Measurements from ENCODE around the gene KLF17. TPM values are rescaled to one million over a fixed set of nuclear protein-coding genes. Genes with fewer than 3 reads are reported as not detected.

Gene KLF17
- total and polyA plus RNA-seq, 4 donors: not detected

DNA sequence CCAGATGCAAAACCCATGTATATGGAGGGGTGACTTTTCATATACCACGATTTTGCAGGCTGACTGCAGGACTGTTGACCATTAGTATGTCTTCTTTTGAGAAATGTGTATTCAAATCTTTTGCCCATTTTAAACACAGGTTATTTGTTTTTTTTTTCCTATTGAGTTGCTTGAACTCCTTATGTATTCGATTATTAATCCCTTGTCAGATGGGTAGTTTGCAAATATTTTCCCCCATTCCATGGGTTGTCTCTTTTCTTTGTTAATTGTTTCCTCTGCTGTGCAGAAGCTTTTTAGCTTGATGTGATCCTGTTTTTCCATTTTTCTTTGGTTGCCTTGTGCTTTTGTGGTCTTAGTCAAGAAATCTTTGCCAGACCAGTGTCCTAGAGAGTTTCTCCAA is 24.6 kb upstream of the KLF17 start:
- Histone ChIP-seq H3K27ac (ENCODE audit: low read depth in 1 of 2, low read length in 2 of 2) (no peak overlapping the region), H3K27me3 (ENCODE audit: control insufficient read depth in 4 of 4, insufficient read depth in 4 of 4, low read length in 3 of 4) (peaks cover 0 to 4% (median 0%) of the 10 kb centered on the region in 4 donors), H3K4me1 (ENCODE audit: control insufficient read depth in 4 of 4, insufficient read depth in 4 of 4, low read length in 3 of 4) (no peaks in the 10 kb centered on the region), H3K4me3 (ENCODE audit: low read depth in 1 of 3, low read length in 3 of 3) (no peak overlapping the region), H3K9me3 (ENCODE audit: control insufficient read depth in 4 of 4, low read length in 3 of 4) (no peaks in the 10 kb centered on the region), H3K36me3 (ENCODE audit: control insufficient read depth in 4 of 4, insufficient read depth in 3 of 4, low read depth in 1 of 4, low read length in 3 of 4) (no peaks in the 10 kb centered on the region), H3K9ac (ENCODE audit: low read depth in 1 of 2, low read length in 2 of 2) (no peak overlapping the region)
- WGBS: 77% methylated on average over 2 of the region's 2 CpGs
- DNase-seq (ENCODE audit: low spot score): no peak
- TF ChIP-seq, protein P1, sequence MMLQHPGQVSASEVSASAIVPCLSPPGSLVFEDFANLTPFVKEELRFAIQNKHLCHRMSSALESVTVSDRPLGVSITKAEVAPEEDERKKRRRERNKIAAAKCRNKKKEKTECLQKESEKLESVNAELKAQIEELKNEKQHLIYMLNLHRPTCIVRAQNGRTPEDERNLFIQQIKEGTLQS (IDR thresholded peaks at IDR 0.05): no peak
- TF ChIP-seq JUND (IDR thresholded peaks at IDR 0.05) (no peak), FOXA1 (IDR thresholded peaks at IDR 0.05) (no peak), GABPA (IDR thresholded peaks at IDR 0.05 in 1 of 2, conservative IDR thresholded peaks at IDR 0.05 in 1 of 2) (no peak), FOXA2 (IDR thresholded peaks at IDR 0.05) (no peak), RAD21 (IDR thresholded peaks at IDR 0.05) (no peak), RXRA (IDR thresholded peaks at IDR 0.05) (no peak)
- TF ChIP-seq, protein P2, sequence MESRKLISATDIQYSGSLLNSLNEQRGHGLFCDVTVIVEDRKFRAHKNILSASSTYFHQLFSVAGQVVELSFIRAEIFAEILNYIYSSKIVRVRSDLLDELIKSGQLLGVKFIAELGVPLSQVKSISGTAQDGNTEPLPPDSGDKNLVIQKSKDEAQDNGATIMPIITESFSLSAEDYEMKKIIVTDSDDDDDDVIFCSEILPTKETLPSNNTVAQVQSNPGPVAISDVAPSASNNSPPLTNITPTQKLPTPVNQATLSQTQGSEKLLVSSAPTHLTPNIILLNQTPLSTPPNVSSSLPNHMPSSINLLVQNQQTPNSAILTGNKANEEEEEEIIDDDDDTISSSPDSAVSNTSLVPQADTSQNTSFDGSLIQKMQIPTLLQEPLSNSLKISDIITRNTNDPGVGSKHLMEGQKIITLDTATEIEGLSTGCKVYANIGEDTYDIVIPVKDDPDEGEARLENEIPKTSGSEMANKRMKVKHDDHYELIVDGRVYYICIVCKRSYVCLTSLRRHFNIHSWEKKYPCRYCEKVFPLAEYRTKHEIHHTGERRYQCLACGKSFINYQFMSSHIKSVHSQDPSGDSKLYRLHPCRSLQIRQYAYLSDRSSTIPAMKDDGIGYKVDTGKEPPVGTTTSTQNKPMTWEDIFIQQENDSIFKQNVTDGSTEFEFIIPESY (IDR thresholded peaks at IDR 0.05): no peak
- TF ChIP-seq, protein P3, sequence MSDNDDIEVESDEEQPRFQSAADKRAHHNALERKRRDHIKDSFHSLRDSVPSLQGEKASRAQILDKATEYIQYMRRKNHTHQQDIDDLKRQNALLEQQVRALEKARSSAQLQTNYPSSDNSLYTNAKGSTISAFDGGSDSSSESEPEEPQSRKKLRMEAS (IDR thresholded peaks at IDR 0.05): no peak

DNA sequence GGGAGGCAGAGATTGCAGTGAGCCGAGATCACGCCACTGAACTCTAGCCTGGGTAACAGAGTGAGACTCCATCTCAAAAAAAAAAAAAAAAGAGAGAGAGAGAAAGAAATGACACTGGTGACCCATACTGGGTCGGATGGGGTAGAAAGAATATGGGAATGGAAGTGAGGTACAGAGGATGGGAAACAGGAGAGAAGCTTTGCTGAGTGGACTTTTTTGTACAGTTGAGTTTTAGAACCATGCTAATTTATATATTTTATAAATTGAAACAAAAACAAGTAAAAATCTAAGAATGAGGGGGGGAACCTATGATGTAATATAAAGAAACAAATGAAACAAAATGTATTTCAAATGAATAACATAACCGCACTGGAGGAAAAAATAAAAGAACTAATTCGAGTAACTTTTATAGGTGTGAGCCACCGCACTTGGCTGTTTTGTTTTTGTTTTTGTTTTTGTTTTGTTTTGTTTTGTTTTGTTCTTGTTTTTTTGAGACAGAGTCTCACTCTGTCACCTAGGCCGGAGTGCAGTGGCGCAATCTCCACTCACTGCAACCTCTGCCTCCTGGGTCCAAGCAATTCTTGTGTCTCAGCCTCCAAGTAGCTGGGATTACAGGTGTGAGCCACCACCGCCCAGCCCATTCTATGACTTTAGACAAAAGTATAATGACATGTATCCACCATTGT is 18.3 kb upstream of the KLF17 start:
- Histone ChIP-seq H3K9ac (ENCODE audit: low read depth in 1 of 2, low read length in 2 of 2) (no peak overlapping the region), H3K27me3 (ENCODE audit: control insufficient read depth in 4 of 4, insufficient read depth in 4 of 4, low read length in 3 of 4) (no peaks in the 10 kb centered on the region), H3K4me1 (ENCODE audit: control insufficient read depth in 4 of 4, insufficient read depth in 4 of 4, low read length in 3 of 4) (no peaks in the 10 kb centered on the region), H3K4me3 (ENCODE audit: low read depth in 1 of 3, low read length in 3 of 3) (no peak overlapping the region), H3K9me3 (ENCODE audit: control insufficient read depth in 4 of 4, low read length in 3 of 4) (no peaks in the 10 kb centered on the region), H3K27ac (ENCODE audit: low read depth in 1 of 2, low read length in 2 of 2) (no peak overlapping the region), H3K36me3 (ENCODE audit: control insufficient read depth in 4 of 4, insufficient read depth in 3 of 4, low read depth in 1 of 4, low read length in 3 of 4) (no peaks in the 10 kb centered on the region)
- 80% methylated on average over 9 of the region's 9 CpGs for WGBS
- no peak for DNase-seq (ENCODE audit: low spot score)
- TF ChIP-seq TAF1 (conservative IDR thresholded peaks at IDR 0.05) (no peak), RXRA (IDR thresholded peaks at IDR 0.05) (no peak), HNF4G (IDR thresholded peaks at IDR 0.05) (no peak), JUND (IDR thresholded peaks at IDR 0.05) (no peak), FOXA2 (IDR thresholded peaks at IDR 0.05) (no peak), NR2F2 (IDR thresholded peaks at IDR 0.05) (no peak), HNF4A (conservative IDR thresholded peaks at IDR 0.05) (no peak), SP1 (IDR thresholded peaks at IDR 0.05) (no peak), YY1 (IDR thresholded peaks at IDR 0.05) (no peak), FOXA1 (IDR thresholded peaks at IDR 0.05) (no peak), EGR1 (IDR thresholded peaks at IDR 0.05; ENCODE audit: low read depth in 2 of 2) (no peak)
- TF ChIP-seq, protein P2 (IDR thresholded peaks at IDR 0.05): no peak
- TF ChIP-seq, protein P4, sequence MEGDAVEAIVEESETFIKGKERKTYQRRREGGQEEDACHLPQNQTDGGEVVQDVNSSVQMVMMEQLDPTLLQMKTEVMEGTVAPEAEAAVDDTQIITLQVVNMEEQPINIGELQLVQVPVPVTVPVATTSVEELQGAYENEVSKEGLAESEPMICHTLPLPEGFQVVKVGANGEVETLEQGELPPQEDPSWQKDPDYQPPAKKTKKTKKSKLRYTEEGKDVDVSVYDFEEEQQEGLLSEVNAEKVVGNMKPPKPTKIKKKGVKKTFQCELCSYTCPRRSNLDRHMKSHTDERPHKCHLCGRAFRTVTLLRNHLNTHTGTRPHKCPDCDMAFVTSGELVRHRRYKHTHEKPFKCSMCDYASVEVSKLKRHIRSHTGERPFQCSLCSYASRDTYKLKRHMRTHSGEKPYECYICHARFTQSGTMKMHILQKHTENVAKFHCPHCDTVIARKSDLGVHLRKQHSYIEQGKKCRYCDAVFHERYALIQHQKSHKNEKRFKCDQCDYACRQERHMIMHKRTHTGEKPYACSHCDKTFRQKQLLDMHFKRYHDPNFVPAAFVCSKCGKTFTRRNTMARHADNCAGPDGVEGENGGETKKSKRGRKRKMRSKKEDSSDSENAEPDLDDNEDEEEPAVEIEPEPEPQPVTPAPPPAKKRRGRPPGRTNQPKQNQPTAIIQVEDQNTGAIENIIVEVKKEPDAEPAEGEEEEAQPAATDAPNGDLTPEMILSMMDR (IDR thresholded peaks at IDR 0.05; ENCODE audit: low read depth, low read length, missing input control): no peak
- TF ChIP-seq, protein P3 (IDR thresholded peaks at IDR 0.05): no peak
